HepG2 (cell line): ENCODE results near the gene CCDC177. TPM values are rescaled to one million over a fixed set of nuclear protein-coding genes. Genes with fewer than 3 reads are reported as not detected.

Source experiments
- ARID2 ChIP-seq: sonication (generic); formaldehyde crosslinking; IDR thresholded peaks from 2 replicates; pipeline ENCODE4 v1.8.1; 2022; ENCODE audit warnings: mild to moderate bottlenecking, missing genetic modification reagents, borderline replicate concordance
- ATF1 ChIP-seq: IDR thresholded peaks from 2 replicates; pipeline ENCODE4 v1.6.1; 2016; ENCODE audit warnings: mild to moderate bottlenecking, control low read depth
- CENPT ChIP-seq: sonication (generic); formaldehyde crosslinking; IDR thresholded peaks from 2 replicates; pipeline ENCODE4 v1.8.0; 2022; ENCODE audit warnings: low read depth, mild to moderate bottlenecking, moderate library complexity, missing genetic modification reagents
- CSRNP1 ChIP-seq: sonication (generic); formaldehyde crosslinking; IDR thresholded peaks from 2 replicates; pipeline ENCODE4 v1.8.1; 2023; ENCODE audit warnings: mild to moderate bottlenecking, missing genetic modification reagents
- HMGA1 ChIP-seq: sonication (generic); formaldehyde crosslinking; conservative IDR thresholded peaks from 2 replicates; pipeline ENCODE4 v1.4.0; 2020; ENCODE audit warnings: missing genetic modification reagents
- HMGXB4 ChIP-seq, 2 experiments: sonication (generic) in 1 of 2; formaldehyde crosslinking in 1 of 2; IDR thresholded peaks; 2 replicates each; pipeline versions ENCODE4 v1.4.0 to v1.6.1; 2018 to 2020; ENCODE audit warnings: missing genetic modification reagents in 2 of 2, borderline replicate concordance in 1 of 2, low read depth in 1 of 2, mild to moderate bottlenecking in 1 of 2, missing biosample characterization in 1 of 2
- KDM1A ChIP-seq: IDR thresholded peaks from 2 replicates; pipeline ENCODE4 v1.6.1; 2016; ENCODE audit warnings: missing compliant biosample characterization
- MTA1 ChIP-seq: sonication (generic); formaldehyde crosslinking; IDR thresholded peaks from 2 replicates; pipeline ENCODE4 v1.4.0; 2020; ENCODE audit warnings: missing genetic modification reagents, mild to moderate bottlenecking, borderline replicate concordance
- NCOA1 ChIP-seq: sonication (generic); formaldehyde crosslinking; IDR thresholded peaks from 2 replicates; pipeline ENCODE4 v1.9.0; 2021; ENCODE audit warnings: missing genetic modification reagents
- NR2F6 ChIP-seq, 2 experiments: IDR thresholded peaks; 2 replicates each; pipeline ENCODE4 v1.6.1; 2016; ENCODE audit warnings: antibody characterized with exemption in 1 of 2, mild to moderate bottlenecking in 1 of 2
- RAD51 ChIP-seq: fragments of 450-650 bp; IDR thresholded peaks from 2 replicates; pipeline ENCODE4 v1.6.1; 2016; ENCODE audit warnings: borderline replicate concordance
- RBAK ChIP-seq: sonication (generic); formaldehyde crosslinking; IDR thresholded peaks from 2 replicates; pipeline ENCODE4 v1.5.1; 2020; ENCODE audit warnings: mild to moderate bottlenecking, missing genetic modification reagents
- STAT6 ChIP-seq: sonication (generic); formaldehyde crosslinking; IDR thresholded peaks from 2 replicates; pipeline ENCODE4 v1.4.0; 2020; ENCODE audit warnings: missing genetic modification reagents, mild to moderate bottlenecking, borderline replicate concordance
- THAP11 ChIP-seq: IDR thresholded peaks from 2 replicates; pipeline ENCODE4 v1.6.1; 2016; ENCODE audit warnings: missing biosample characterization, missing genetic modification reagents
- U2AF1 ChIP-seq: fragments of 200-400 bp; formaldehyde crosslinking; optimal IDR thresholded peaks from 2 replicates; pipeline ENCODE3; 2017; ENCODE audit warnings: mild to moderate bottlenecking, low read depth, low read length
- ZBTB14 ChIP-seq: sonication (generic); formaldehyde crosslinking; IDR thresholded peaks from 2 replicates; pipeline ENCODE4 v1.4.0; 2020; ENCODE audit warnings: missing genetic modification reagents
- ZBTB33 ChIP-seq: sonication (generic); formaldehyde crosslinking; IDR thresholded peaks from 2 replicates; pipeline ENCODE4 v1.4.0; 2020; ENCODE audit warnings: missing genetic modification reagents
- ZNF547 ChIP-seq: sonication (generic); formaldehyde crosslinking; IDR thresholded peaks from 2 replicates; pipeline ENCODE4 v1.5.1; 2020; ENCODE audit warnings: mild to moderate bottlenecking, missing genetic modification reagents
- ZNF740 ChIP-seq: sonication (generic); formaldehyde crosslinking; IDR thresholded peaks from 2 replicates; pipeline ENCODE4 v1.4.0; 2020; ENCODE audit warnings: missing genetic modification reagents
- ZSCAN29 ChIP-seq: sonication (generic); formaldehyde crosslinking; conservative IDR thresholded peaks from 2 replicates; pipeline ENCODE4 v1.4.0; 2020; ENCODE audit warnings: mild to moderate bottlenecking, missing genetic modification reagents
- polyA plus RNA-seq, 8 experiments: library from polyadenylated mRNA; depleted of rRNA in 3 of 8; stranded (reverse) in 7 of 8; unstranded in 1 of 8; fragments of >200 nt; fragmentation: Illumina TruSeq in 4 of 8; extraction: Trizol in 4 of 8; gene quantifications; 2 replicates each; pipeline versions ENCODE4 v1.2.1 to v1.2.3, GENCODE V29; 2011 to 2016; ENCODE audit warnings: low read depth in 4 of 8, missing spikeins in 1 of 8, mixed read lengths in 1 of 8; ENCODE audit not compliant: insufficient read depth in 1 of 8
- total RNA-seq, 5 experiments: library from RNA; depleted of rRNA; stranded (reverse); fragments of >200 nt; fragmentation: Illumina TruSeq; extraction: Trizol; gene quantifications; 2 replicates each; pipeline ENCODE4 v1.2.3, GENCODE V29; 2016; ENCODE audit warnings: low read depth in 1 of 5

CCDC177 gene
- total and polyA plus RNA-seq, 2 of the 13 experiments (the other 11 are each of a cell fraction or from before 2014, with no cell fraction given) = not detected

- TF ChIP-seq ZNF547 = peak; percentile 39; the same call in 1 of the 2 replicates
- TF ChIP-seq STAT6 (CRISPR knock-in tag) = no peak
- no peak for TF ChIP-seq CSRNP1 (CRISPR knock-in tag)
- TF ChIP-seq THAP11 (CRISPR knock-in tag) = peak; percentile 70
- TF ChIP-seq RBAK = no peak
- 0 out of 2 replicates have a peak, but pooled peaks have one; percentile 58 for TF ChIP-seq ZSCAN29 (CRISPR knock-in tag)
- no peak for TF ChIP-seq U2AF1
- TF ChIP-seq MTA1 (CRISPR knock-in tag) = no peak
- peak; percentile 69 to 71; a peak in 3 of 4 replicates for TF ChIP-seq HMGXB4 (CRISPR knock-in tag; IDR thresholded peaks at IDR 0.05; ENCODE audit: borderline replicate concordance in 1 of 2, low read depth in 1 of 2)
- TF ChIP-seq ARID2 (CRISPR knock-in tag) = no peak
- TF ChIP-seq RAD51 = no peak
- TF ChIP-seq ATF1 (CRISPR knock-in tag) = no peak
- TF ChIP-seq KDM1A (CRISPR knock-in tag) = no peak
- no peak for TF ChIP-seq HMGA1 (CRISPR knock-in tag)
- no peak for TF ChIP-seq ZBTB14 (CRISPR knock-in tag)
- TF ChIP-seq CENPT (CRISPR knock-in tag) = no peak
- no peak for TF ChIP-seq NR2F6 (IDR thresholded peaks at IDR 0.05)
- 0 out of 2 replicates have a peak, but pooled peaks have one; percentile 14 for TF ChIP-seq NR2F6 (CRISPR knock-in tag; IDR thresholded peaks at IDR 0.05)
- TF ChIP-seq ZBTB33 (CRISPR knock-in tag) = peak; percentile 37
- no peak for TF ChIP-seq ZNF740 (CRISPR knock-in tag)
- TF ChIP-seq NCOA1 (CRISPR knock-in tag) = no peak
Observed at GRCh38 chr14:69580009-69580577, 5.4 kb upstream of the CCDC177 start (continued).
